HCT116 (cell line): ENCODE data around the gene NFKB1. TPM values are rescaled to one million over a fixed set of nuclear protein-coding genes. Genes with fewer than 3 reads are reported as not detected.

Experiments
- ATAC-seq: fragments of 200-7000 bp; cut with Tn5 transposase; 2 replicates; pipeline ENCODE4 v1.9.1; 2020; ENCODE audit warnings: mild to moderate bottlenecking, moderate library complexity
- BruUV-seq: library from RNA; stranded (reverse); fragments of 400-500 nt; replicated peaks from 2 replicates; lab custom pipeline; 2021; lab: Mats Ljungman, UMichigan
- CTCF ChIA-PET: fragments of 300-600 bp; sonication (Branson Sonifier 250); formaldehyde crosslinking; loops from one replicate; lab custom pipeline; 2021; ENCODE audit warnings: antibody characterized with exemption; lab: Charles Lee
- POLR2A ChIA-PET: fragments of 300-600, 350-600 bp; sonication (Branson Sonifier 250); formaldehyde crosslinking; loops from one replicate; lab custom pipeline; 2021; ENCODE audit warnings: antibody characterized with exemption; lab: Charles Lee
- RAD21 ChIA-PET, 2 experiments: fragments of 300-600 bp; sonication (Branson Sonifier 250); formaldehyde crosslinking; loops; one replicate each; lab custom pipeline; 2023; ENCODE audit warnings: low total read pairs in 2 of 2; ENCODE audit not compliant: uncharacterized antibody in 2 of 2, unreplicated experiment in 2 of 2, low non-redundant PET in 1 of 2; lab: Charles Lee
- DNase-seq: peaks from one replicate; pipeline ENCODE4 v3.0.0-alpha.2; 2010; ENCODE audit warnings: low read depth, low spot score
- H2AFZ ChIP-seq: fragments of 200-600 bp; shearing (Covaris generic), sonication (generic); 2 replicates; pipeline ENCODE4 v1.6.1; 2017; ENCODE audit warnings: low read depth, mixed run types, mixed read lengths, antibody characterized with exemption, low read length; ENCODE audit not compliant: poor library complexity, severe bottlenecking
- H3K27ac ChIP-seq: 2 replicates; pipeline ENCODE4 v1.5.1; 2012; ENCODE audit warnings: low read depth, low read length
- H3K27me3 ChIP-seq: fragments of 200-600 bp; sonication (generic); 2 replicates; pipeline ENCODE4 v1.6.1; 2016; ENCODE audit warnings: mixed run types, low read length, mixed read lengths; ENCODE audit not compliant: insufficient read depth
- H3K36me3 ChIP-seq, 2 experiments: fragments of 200-500 bp in 1 of 2; fragments of 200-600 bp in 1 of 2; sonication (Bioruptor generic) in 1 of 2; sonication (generic) in 1 of 2; 2 replicates each; pipeline versions ENCODE4 v1.5.1 to v1.6.1; 2014 to 2016; ENCODE audit warnings: low read length in 2 of 2, inconsistent platforms in 1 of 2, mixed read lengths in 1 of 2, mixed run types in 1 of 2; ENCODE audit not compliant: insufficient read depth in 2 of 2, control insufficient read depth in 1 of 2
- H3K4me1 ChIP-seq, 2 experiments: fragments of 200-600 bp in 1 of 2; sonication (generic) in 1 of 2; 2 replicates each; pipeline versions ENCODE4 v1.5.1 to v1.6.1; 2012 to 2017; ENCODE audit warnings: low read length in 2 of 2, inconsistent platforms in 1 of 2, mild to moderate bottlenecking in 1 of 2, mixed read lengths in 1 of 2, mixed run types in 1 of 2, moderate library complexity in 1 of 2; ENCODE audit not compliant: insufficient read depth in 2 of 2, control insufficient read depth in 1 of 2
- H3K4me2 ChIP-seq: fragments of 200-600 bp; sonication (generic); 2 replicates; pipeline ENCODE4 v1.6.1; 2017; ENCODE audit warnings: mixed run types, low read length, mixed read lengths
- H3K4me3 ChIP-seq, 2 experiments: fragments of 200-600 bp in 1 of 2; sonication (generic) in 1 of 2; replicated peaks in 1 of 2; 2 replicates each; pipeline ENCODE4 v1.5.1; 2011 to 2016; ENCODE audit warnings: low read length in 2 of 2, control low read depth in 1 of 2, low read depth in 1 of 2, mild to moderate bottlenecking in 1 of 2, mixed read lengths in 1 of 2, mixed run types in 1 of 2
- H3K79me2 ChIP-seq: fragments of 200-600 bp; sonication (generic); 2 replicates; pipeline ENCODE4 v1.6.1; 2017; ENCODE audit warnings: mild to moderate bottlenecking, mixed run types, low read length, moderate library complexity, mixed read lengths; ENCODE audit not compliant: insufficient read depth
- H3K9ac ChIP-seq: fragments of 200-600 bp; sonication (generic); 2 replicates; pipeline ENCODE4 v1.6.1; 2016; ENCODE audit warnings: low read length, mixed read lengths
- H3K9me2 ChIP-seq: fragments of 200-600 bp; sonication (generic), shearing (Covaris generic); 2 replicates; pipeline ENCODE4 v1.6.1; 2017; ENCODE audit warnings: mixed run types, mild to moderate bottlenecking, moderate library complexity; ENCODE audit not compliant: insufficient read depth
- H3K9me3 ChIP-seq, 2 experiments: fragments of 200-500 bp in 1 of 2; fragments of 200-600 bp in 1 of 2; sonication (Bioruptor generic) in 1 of 2; sonication (generic) in 1 of 2; 2 replicates each; pipeline ENCODE4 v1.6.1; 2014 to 2017; ENCODE audit warnings: low read length in 2 of 2, mixed read lengths in 2 of 2, inconsistent platforms in 1 of 2, low read depth in 1 of 2, mild to moderate bottlenecking in 1 of 2, mixed run types in 1 of 2, moderate library complexity in 1 of 2; ENCODE audit not compliant: control insufficient read depth in 1 of 2, insufficient read depth in 1 of 2
- H4K20me1 ChIP-seq: fragments of 200-600 bp; sonication (generic), shearing (Covaris generic); 2 replicates; pipeline ENCODE4 v1.6.1; 2017; ENCODE audit warnings: mixed run types, mild to moderate bottlenecking, moderate library complexity; ENCODE audit not compliant: insufficient read depth
- CEBPB ChIP-seq: IDR thresholded peaks from 2 replicates; pipeline ENCODE4 v1.6.1; 2012; ENCODE audit warnings: low read depth
- CTCF ChIP-seq, 3 experiments: fragments of 200-600 bp in 1 of 3; sonication (generic) in 1 of 3; IDR thresholded peaks in 2 of 3; conservative IDR thresholded peaks in 1 of 3; 2 replicates each; pipeline ENCODE4 v1.5.1; 2012 to 2017; ENCODE audit warnings: low read depth in 2 of 3, low read length in 2 of 3, antibody characterized with exemption in 1 of 3, borderline replicate concordance in 1 of 3, control low read depth in 1 of 3, mild to moderate bottlenecking in 1 of 3, mixed read lengths in 1 of 3, mixed run types in 1 of 3, moderate library complexity in 1 of 3; ENCODE audit not compliant: insufficient read depth in 1 of 3
- ELF1 ChIP-seq: IDR thresholded peaks from 2 replicates; pipeline ENCODE4 v1.6.1; 2012; ENCODE audit warnings: low read depth, borderline replicate concordance
- EZH2 ChIP-seq: fragments of 200-600 bp; sonication (generic); IDR thresholded peaks from 2 replicates; pipeline ENCODE4 v1.6.1; 2017; ENCODE audit warnings: antibody characterized with exemption, mixed run types
- EZH2phosphoT487 ChIP-seq: fragments of 200-600 bp; IDR thresholded peaks from 2 replicates; pipeline ENCODE4 v1.6.1; 2018; ENCODE audit warnings: antibody characterized with exemption, borderline replicate concordance
- FOSL1 ChIP-seq: IDR thresholded peaks from 2 replicates; pipeline ENCODE4 v1.6.1; 2012; ENCODE audit warnings: low read depth
- JUND ChIP-seq: IDR thresholded peaks from 2 replicates; pipeline ENCODE4 v1.6.1; 2012
- POLR2AphosphoS5 ChIP-seq: IDR thresholded peaks from 2 replicates; pipeline ENCODE4 v1.6.1; 2011; ENCODE audit warnings: mild to moderate bottlenecking, low read depth, low read length, moderate library complexity
- RAD21 ChIP-seq: IDR thresholded peaks from 2 replicates; pipeline ENCODE4 v1.6.1; 2012; ENCODE audit warnings: low read depth, mild to moderate bottlenecking
- REST ChIP-seq: IDR thresholded peaks from 2 replicates; pipeline ENCODE4 v1.6.1; 2012; ENCODE audit warnings: low read depth
- SIN3A ChIP-seq: IDR thresholded peaks from 2 replicates; pipeline ENCODE4 v1.6.1; 2012; ENCODE audit warnings: low read depth
- SP1 ChIP-seq: IDR thresholded peaks from 2 replicates; pipeline ENCODE4 v1.6.1; 2012; ENCODE audit warnings: low read depth
- TCF7L2 ChIP-seq: IDR thresholded peaks from 2 replicates; pipeline ENCODE4 v1.7.0; 2011; ENCODE audit warnings: borderline replicate concordance, inconsistent platforms; ENCODE audit not compliant: insufficient read depth, insufficient read length; ENCODE audit errors: extremely low read depth
- YY1 ChIP-seq: IDR thresholded peaks from 2 replicates; pipeline ENCODE4 v1.6.1; 2011; ENCODE audit warnings: low read length, low read depth, moderate library complexity, mild to moderate bottlenecking; ENCODE audit not compliant: insufficient replicate concordance; ENCODE audit errors: extremely low read depth
- ZBTB33 ChIP-seq: IDR thresholded peaks from 2 replicates; pipeline ENCODE4 v1.6.1; 2011; ENCODE audit warnings: mild to moderate bottlenecking, low read length, moderate library complexity; ENCODE audit not compliant: insufficient replicate concordance; ENCODE audit errors: extremely low read depth
- ZNF274 ChIP-seq: fragments of 200-500 bp; sonication (Bioruptor generic); IDR thresholded peaks from 2 replicates; pipeline ENCODE4 v1.6.1; 2014; ENCODE audit warnings: mild to moderate bottlenecking, low read depth, low read length, inconsistent platforms
- intact Hi-C: fragments of 100-400 bp; cut with micrococcal nuclease; formaldehyde crosslinking; loops from 2 replicates; pipeline ENCODE4 v1.10.0; 2022
- total RNA-seq: library from RNA; stranded (reverse); gene quantifications from one replicate; pipeline ENCODE4 v1.2.1, GENCODE V29; 2021; ENCODE audit not compliant: unreplicated experiment
- TF ChIP-seq, protein P1 (sequence below): IDR thresholded peaks from 2 replicates; pipeline ENCODE4 v1.6.1; 2012

The NFKB1 gene
- total RNA-seq, 1 experiment from 2014 or later: 29.4 TPM

DNA sequence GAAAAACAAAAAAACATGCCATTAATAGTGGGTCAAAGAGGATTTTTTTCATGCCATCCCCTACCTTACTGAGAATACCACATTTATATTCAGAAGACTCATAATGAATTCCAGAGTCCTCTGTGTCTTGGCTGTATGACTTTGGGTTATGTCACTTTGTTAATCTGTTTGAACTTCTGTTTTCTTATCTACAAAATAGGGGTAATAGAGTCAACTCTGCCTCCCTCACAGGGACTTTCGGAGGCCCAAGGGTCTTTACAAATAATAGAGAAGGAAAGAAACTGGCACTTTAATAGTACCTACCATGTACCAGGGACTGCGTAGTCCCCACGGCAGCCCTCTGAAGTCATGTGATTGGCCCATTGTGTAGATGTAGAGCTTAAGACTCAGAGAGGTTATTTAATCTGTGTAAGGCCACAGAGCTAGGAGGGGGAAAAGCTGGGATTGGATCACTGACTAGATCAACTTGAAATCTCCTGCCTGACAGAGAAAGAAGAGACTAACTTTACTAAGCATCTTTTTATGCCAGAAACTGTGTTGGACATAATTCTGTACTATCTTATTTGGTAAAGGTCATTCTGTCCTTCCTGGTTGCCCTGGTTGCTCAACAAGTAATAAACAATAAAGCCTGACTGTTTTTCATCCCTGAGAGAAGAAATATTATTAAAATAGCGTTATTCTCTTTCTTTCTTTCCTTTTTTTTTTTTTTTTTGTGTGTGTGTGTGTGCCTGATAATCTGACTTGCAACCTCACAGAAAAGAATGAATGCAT is 59.6 kb downstream of the NFKB1 start:
- ChIA-PET POLR2A (no interaction called here), CTCF (no interaction called here)
- ATAC-seq: no peak

More for the DNA sequence above, 59.6 kb downstream of the NFKB1 start:
- no peak for TF ChIP-seq EZH2
- no peak for TF ChIP-seq SP1
- TF ChIP-seq FOSL1: no peak
- TF ChIP-seq ELF1: no peak
- no peak for TF ChIP-seq SIN3A
- TF ChIP-seq CEBPB: no peak
- TF ChIP-seq YY1: no peak
- no peak for TF ChIP-seq POLR2AphosphoS5
- no peak for TF ChIP-seq ZBTB33
- TF ChIP-seq JUND: no peak
- no peak for TF ChIP-seq REST
- no peak for TF ChIP-seq ZNF274
- no peak for TF ChIP-seq RAD21
- no peak for TF ChIP-seq CTCF (IDR thresholded peaks at IDR 0.05 in 2 of 3, conservative IDR thresholded peaks at IDR 0.05 in 1 of 3; ENCODE audit: borderline replicate concordance in 1 of 3, insufficient read depth in 1 of 3, low read depth in 2 of 3, low read length in 2 of 3)
- TF ChIP-seq, protein P1, sequence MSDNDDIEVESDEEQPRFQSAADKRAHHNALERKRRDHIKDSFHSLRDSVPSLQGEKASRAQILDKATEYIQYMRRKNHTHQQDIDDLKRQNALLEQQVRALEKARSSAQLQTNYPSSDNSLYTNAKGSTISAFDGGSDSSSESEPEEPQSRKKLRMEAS: no peak
- no peak for TF ChIP-seq EZH2phosphoT487
- TF ChIP-seq TCF7L2: no peak
- DNase-seq: no peak
- Histone ChIP-seq H3K4me2 (no peak overlapping the region), H3K9me3 (no peaks in the 10 kb centered on the region), H2AFZ (no peak overlapping the region), H3K9me2 (no peaks in the 10 kb centered on the region), H3K4me3 (no peak overlapping the region), H3K9ac (no peak overlapping the region), H3K36me3 (no peaks in the 10 kb centered on the region), H3K79me2 (no peaks in the 10 kb centered on the region), H4K20me1 (no peaks in the 10 kb centered on the region), H3K27ac (no peak overlapping the region), H3K4me1 (no peaks in the 10 kb centered on the region), H3K27me3 (no peaks in the 10 kb centered on the region)
- RAD21 ChIA-PET: no interaction called here
- intact Hi-C loops: no loop called here
- no TSS peak for BruUV-seq
